Activated naive CD8-positive, alpha-beta T cell treated with anti-CD3 and anti-CD28 coated beads, Interleukin-2, amount 50 U/mL, for 16 hours (primary cell): ENCODE measurements around the gene PAH.

Source experiments
- DNase-seq: peaks from one replicate; pipeline ENCODE4 v3.0.0-alpha.2; 2020; ENCODE audit warnings: low read depth, low spot score

The PAH gene

GRCh38 chr12:102900389-102900788 lies 16.7 kb downstream of the PAH start:
- DNase-seq, result no peak

- no peak for DNase-seq
Measured at GRCh38 chr12:102896067-102896466, 21.0 kb downstream of the PAH start.

- no peak for DNase-seq
Measured at GRCh38 chr12:102891756-102892155, 25.3 kb downstream of the PAH start.

GRCh38 chr12:102888511-102888910 lies 28.5 kb downstream of the PAH start:
- no peak for DNase-seq

GRCh38 chr12:102885043-102885932 lies 31.8 kb downstream of the PAH start:
- no peak for DNase-seq

- DNase-seq, result no peak
Measured at GRCh38 chr12:102883204-102883799, 33.7 kb downstream of the PAH start.

- no peak for DNase-seq
Measured at GRCh38 chr12:102880783-102881182, 36.3 kb downstream of the PAH start.

GRCh38 chr12:102879144-102879763 lies 37.8 kb downstream of the PAH start:
- no peak for DNase-seq

- no peak for DNase-seq
Measured at GRCh38 chr12:102876883-102877282, 40.2 kb downstream of the PAH start.

- DNase-seq, result no peak
Measured at GRCh38 chr12:102874819-102875218, 42.2 kb downstream of the PAH start.

- DNase-seq, result no peak
Measured at GRCh38 chr12:102873077-102873476, 44.0 kb downstream of the PAH start.

- DNase-seq, result no peak
Measured at GRCh38 chr12:102871014-102871413, 46.0 kb downstream of the PAH start.

- no peak for DNase-seq
Measured at GRCh38 chr12:102869571-102869970, 47.5 kb downstream of the PAH start.

- DNase-seq, result no peak
Measured at GRCh38 chr12:102865821-102866615, 51.0 kb downstream of the PAH start.

GRCh38 chr12:102862486-102862885 lies 54.6 kb downstream of the PAH start:
- no peak for DNase-seq

- DNase-seq, result no peak
Measured at GRCh38 chr12:102851246-102851645, 65.8 kb downstream of the PAH start.

- no peak for DNase-seq
Measured at GRCh38 chr12:102849722-102850447, 67.2 kb downstream of the PAH start.

- DNase-seq, result no peak
Measured at GRCh38 chr12:102848832-102849231, 68.2 kb downstream of the PAH start.

- no peak for DNase-seq
Measured at GRCh38 chr12:102847131-102847530, 69.9 kb downstream of the PAH start.

- no peak for DNase-seq
Measured at GRCh38 chr12:102833687-102834441, 83.2 kb downstream of the PAH start.
